ENCODE measurements around the gene GTF2A1L.

- TF ChIP-seq CTCF (IDR thresholded peaks at IDR 0.05; ENCODE audit: low read depth, low read length) = no peak
- TF ChIP-seq EZH2phosphoT487 (IDR thresholded peaks at IDR 0.05; ENCODE audit: low read depth) = no peak
These were observed 106.6 kb downstream of the GTF2A1L start for GRCh38 chr2:48724278-48724677.

Data from OCI-LY3 (cell line).